ENCODE results near the gene INTS6. TPM values are rescaled to one million over a fixed set of nuclear protein-coding genes. Genes with fewer than 3 reads are reported as not detected.

Gene INTS6
- 10 to 100 TPM; 44.7 to 61.0 (median 54.0) TPM for total RNA-seq

- peak; percentile 98 for DNase-seq
- Mint-ChIP-seq H3K36me3 (ENCODE audit: insufficient read depth) (peaks cover 24% of the 10 kb centered on the region), H3K4me1 (ENCODE audit: low read depth) (peaks cover 40% of the 10 kb centered on the region), H3K4me3 (peak within 1 kb of the TSS; percentile 92), H3K27me3 (ENCODE audit: low read depth) (no peaks in the 10 kb centered on the region), H3K9me3 (no peaks in the 10 kb centered on the region)
- peak; percentile 82 to 85 for ATAC-seq
Observed at GRCh38 chr13:51452361-51453206, at the start of gene INTS6. INTS6 (minus strand) TSS chr13:51453036; CDS start chr13:51452525, 511 bp downstream.

- Mint-ChIP-seq H3K27me3 (ENCODE audit: low read depth) (peaks cover 4% of the 10 kb centered on the region), H3K4me3 (no peak overlapping the region), H3K36me3 (ENCODE audit: insufficient read depth) (no peaks in the 10 kb centered on the region), H3K4me1 (ENCODE audit: low read depth) (peaks cover 12% of the 10 kb centered on the region), H3K9me3 (no peaks in the 10 kb centered on the region)
- ATAC-seq, result peak; percentile 95 to 98
- no peak for DNase-seq
Observed at GRCh38 chr13:51502153-51502651, 49.4 kb upstream of the INTS6 start.

GRCh38 chr13:51501592-51502152, 48.8 kb upstream of the INTS6 start:
- DNase-seq (no peak), ATAC-seq (peak; percentile 6)
- peaks cover 4% of the 10 kb centered on the region for H3K27me3 Mint-ChIP-seq (ENCODE audit: low read depth)
- no peaks in the 10 kb centered on the region for H3K36me3 Mint-ChIP-seq (ENCODE audit: insufficient read depth)
- H3K9me3 Mint-ChIP-seq, result no peaks in the 10 kb centered on the region
- H3K4me1 Mint-ChIP-seq (ENCODE audit: low read depth), result peaks cover 12% of the 10 kb centered on the region
- H3K4me3 Mint-ChIP-seq, result no peak overlapping the region

GRCh38 chr13:51501096-51501495, 48.3 kb upstream of the INTS6 start:
- no peak for ATAC-seq
- Mint-ChIP-seq H3K27me3 (ENCODE audit: low read depth) (peaks cover 4% of the 10 kb centered on the region), H3K4me3 (no peak overlapping the region), H3K36me3 (ENCODE audit: insufficient read depth) (no peaks in the 10 kb centered on the region), H3K4me1 (ENCODE audit: low read depth) (peaks cover 12% of the 10 kb centered on the region), H3K9me3 (no peaks in the 10 kb centered on the region)
- no peak for DNase-seq

- no peak overlapping the region for H3K4me3 Mint-ChIP-seq
- DNase-seq (no peak), ATAC-seq (no peak)
- H3K27me3 Mint-ChIP-seq (ENCODE audit: low read depth), result peaks cover 4% of the 10 kb centered on the region
- no peaks in the 10 kb centered on the region for H3K9me3 Mint-ChIP-seq
- no peaks in the 10 kb centered on the region for H3K36me3 Mint-ChIP-seq (ENCODE audit: insufficient read depth)
- peaks cover 12% of the 10 kb centered on the region for H3K4me1 Mint-ChIP-seq (ENCODE audit: low read depth)
Observed at GRCh38 chr13:51500687-51501086, 47.9 kb upstream of the INTS6 start.

- ATAC-seq (no peak), DNase-seq (no peak)
- H3K9me3 Mint-ChIP-seq, result no peaks in the 10 kb centered on the region
- H3K27me3 Mint-ChIP-seq (ENCODE audit: low read depth), result peaks cover 4% of the 10 kb centered on the region
- H3K36me3 Mint-ChIP-seq (ENCODE audit: insufficient read depth), result no peaks in the 10 kb centered on the region
- H3K4me3 Mint-ChIP-seq, result no peak overlapping the region
- H3K4me1 Mint-ChIP-seq (ENCODE audit: low read depth), result peaks cover 12% of the 10 kb centered on the region
Observed at GRCh38 chr13:51499841-51500240, 47.0 kb upstream of the INTS6 start.

GRCh38 chr13:51495316-51495715, 42.5 kb upstream of the INTS6 start:
- Mint-ChIP-seq H3K36me3 (ENCODE audit: insufficient read depth) (no peaks in the 10 kb centered on the region), H3K4me1 (ENCODE audit: low read depth) (no peaks in the 10 kb centered on the region), H3K4me3 (no peak overlapping the region), H3K9me3 (no peaks in the 10 kb centered on the region), H3K27me3 (ENCODE audit: low read depth) (peaks cover 4% of the 10 kb centered on the region)
- no peak for ATAC-seq
- DNase-seq, result no peak

GRCh38 chr13:51494156-51494555, 41.3 kb upstream of the INTS6 start:
- H3K36me3 Mint-ChIP-seq (ENCODE audit: insufficient read depth), result no peaks in the 10 kb centered on the region

GRCh38 chr13:51488212-51488611, 35.4 kb upstream of the INTS6 start:
- no peaks in the 10 kb centered on the region for H3K36me3 Mint-ChIP-seq (ENCODE audit: insufficient read depth)
- DNase-seq, result no peak

More at GRCh38 chr13:51494156-51494555, 41.3 kb upstream of the INTS6 start:
- no peak for DNase-seq
- no peaks in the 10 kb centered on the region for H3K9me3 Mint-ChIP-seq
- no peak for ATAC-seq
- no peak overlapping the region for H3K4me3 Mint-ChIP-seq
- H3K4me1 Mint-ChIP-seq (ENCODE audit: low read depth), result no peaks in the 10 kb centered on the region
- H3K27me3 Mint-ChIP-seq (ENCODE audit: low read depth), result peaks cover 4% of the 10 kb centered on the region

GRCh38 chr13:51481656-51482055, 28.8 kb upstream of the INTS6 start:
- ATAC-seq, result no peak
- Mint-ChIP-seq H3K9me3 (no peaks in the 10 kb centered on the region), H3K4me1 (ENCODE audit: low read depth) (no peaks in the 10 kb centered on the region), H3K4me3 (no peak overlapping the region), H3K27me3 (ENCODE audit: low read depth) (no peaks in the 10 kb centered on the region), H3K36me3 (ENCODE audit: insufficient read depth) (no peaks in the 10 kb centered on the region)
- DNase-seq, result no peak

More at GRCh38 chr13:51488212-51488611, 35.4 kb upstream of the INTS6 start:
- no peak for ATAC-seq
- no peaks in the 10 kb centered on the region for H3K9me3 Mint-ChIP-seq
- H3K4me1 Mint-ChIP-seq (ENCODE audit: low read depth), result no peaks in the 10 kb centered on the region
- no peak overlapping the region for H3K4me3 Mint-ChIP-seq
- H3K27me3 Mint-ChIP-seq (ENCODE audit: low read depth), result no peaks in the 10 kb centered on the region

- peaks cover 4% of the 10 kb centered on the region for H3K4me1 Mint-ChIP-seq (ENCODE audit: low read depth)
- peak in 1 of 2 donors; percentile 41 for ATAC-seq
- no peak for DNase-seq
- H3K4me3 Mint-ChIP-seq, result no peak overlapping the region
- no peaks in the 10 kb centered on the region for H3K27me3 Mint-ChIP-seq (ENCODE audit: low read depth)
- no peaks in the 10 kb centered on the region for H3K9me3 Mint-ChIP-seq
- no peaks in the 10 kb centered on the region for H3K36me3 Mint-ChIP-seq (ENCODE audit: insufficient read depth)
Observed at GRCh38 chr13:51479199-51479523, 26.3 kb upstream of the INTS6 start.

GRCh38 chr13:51478418-51479198, 25.8 kb upstream of the INTS6 start:
- peak in 1 of 2 donors; percentile 18 for ATAC-seq
- H3K27me3 Mint-ChIP-seq (ENCODE audit: low read depth), result no peaks in the 10 kb centered on the region
- H3K4me3 Mint-ChIP-seq, result no peak overlapping the region
- no peak for DNase-seq
- H3K9me3 Mint-ChIP-seq, result no peaks in the 10 kb centered on the region
- no peaks in the 10 kb centered on the region for H3K36me3 Mint-ChIP-seq (ENCODE audit: insufficient read depth)
- H3K4me1 Mint-ChIP-seq (ENCODE audit: low read depth), result peaks cover 4% of the 10 kb centered on the region

- ATAC-seq, result no peak
- H3K4me3 Mint-ChIP-seq, result no peak overlapping the region
- no peaks in the 10 kb centered on the region for H3K36me3 Mint-ChIP-seq (ENCODE audit: insufficient read depth)
- H3K4me1 Mint-ChIP-seq (ENCODE audit: low read depth), result peaks cover 4% of the 10 kb centered on the region
- no peaks in the 10 kb centered on the region for H3K9me3 Mint-ChIP-seq
- no peak for DNase-seq
- no peaks in the 10 kb centered on the region for H3K27me3 Mint-ChIP-seq (ENCODE audit: low read depth)
Observed at GRCh38 chr13:51477653-51478324, 25.0 kb upstream of the INTS6 start.

GRCh38 chr13:51477149-51477548, 24.3 kb upstream of the INTS6 start:
- H3K4me1 Mint-ChIP-seq (ENCODE audit: low read depth), result peaks cover 4% of the 10 kb centered on the region
- no peak overlapping the region for H3K4me3 Mint-ChIP-seq
- ATAC-seq (no peak), DNase-seq (no peak)
- H3K27me3 Mint-ChIP-seq (ENCODE audit: low read depth), result no peaks in the 10 kb centered on the region
- H3K9me3 Mint-ChIP-seq, result no peaks in the 10 kb centered on the region
- H3K36me3 Mint-ChIP-seq (ENCODE audit: insufficient read depth), result no peaks in the 10 kb centered on the region
